HUDEP-2 (cell line): ENCODE measurements around the gene TPPP.

Source experiments
- DNase-seq, 76 experiments: peaks; one replicate each; lab custom pipeline; 2025; ENCODE audit not compliant: unreplicated experiment in 76 of 76; lab: John Stamatoyannopoulos, UW

TPPP gene

DNA sequence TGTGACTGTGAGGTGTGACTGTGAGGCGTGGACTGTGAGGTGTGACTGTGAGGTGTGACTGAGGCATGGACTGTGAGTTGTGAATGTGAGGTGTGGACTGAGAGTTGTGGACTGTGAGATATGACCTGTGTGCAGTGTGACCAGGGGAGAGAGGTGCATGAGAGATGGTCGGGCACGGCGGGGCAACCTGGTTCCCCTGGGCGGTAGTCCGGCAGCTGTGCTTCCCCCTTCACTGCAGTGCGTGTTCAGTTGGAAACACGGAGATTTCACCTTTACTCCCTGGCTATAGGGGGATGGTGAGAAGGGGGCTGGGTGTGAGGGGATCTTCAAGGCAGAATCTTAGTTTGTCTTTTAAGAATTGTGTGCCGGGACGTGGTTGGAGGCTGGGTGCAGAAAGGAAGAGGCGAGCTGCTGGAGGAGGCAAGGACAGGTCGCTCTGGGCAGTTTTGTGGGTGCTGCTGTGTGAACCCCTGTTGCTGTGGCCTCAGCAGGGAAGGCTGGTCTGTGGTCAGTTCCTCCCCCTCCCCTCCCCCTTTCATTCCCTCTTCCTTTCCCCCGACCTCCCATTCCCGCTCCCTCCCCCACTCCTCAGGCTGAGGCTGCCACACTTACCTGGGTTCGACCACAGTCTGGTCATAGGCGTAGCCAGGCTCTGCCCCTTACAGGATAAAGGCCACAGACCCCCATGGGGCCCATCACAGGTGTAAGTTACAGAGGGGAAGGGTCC, 41.7 kb downstream of the TPPP start:
- no peak for DNase-seq

DNA sequence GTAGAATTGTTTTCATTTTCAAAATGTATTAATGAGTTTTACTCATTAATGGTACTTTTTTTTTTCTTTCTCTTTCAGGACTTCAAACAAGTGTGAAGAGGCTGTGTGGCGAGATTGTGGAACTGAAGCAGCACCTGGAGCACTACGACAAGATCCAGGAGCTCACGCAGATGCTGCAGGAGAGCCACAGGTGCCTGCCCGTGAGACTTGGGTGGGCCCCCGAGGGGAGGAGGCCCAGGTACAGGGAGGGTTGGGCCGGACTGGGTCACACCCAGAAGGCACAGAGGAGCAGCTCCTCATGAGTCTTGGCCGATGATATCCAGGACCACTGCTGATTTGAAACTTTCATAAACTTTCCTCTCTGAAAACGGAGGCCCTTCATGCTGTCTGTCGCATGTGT, 45.4 kb downstream of the TPPP start:
- DNase-seq = no peak

DNA sequence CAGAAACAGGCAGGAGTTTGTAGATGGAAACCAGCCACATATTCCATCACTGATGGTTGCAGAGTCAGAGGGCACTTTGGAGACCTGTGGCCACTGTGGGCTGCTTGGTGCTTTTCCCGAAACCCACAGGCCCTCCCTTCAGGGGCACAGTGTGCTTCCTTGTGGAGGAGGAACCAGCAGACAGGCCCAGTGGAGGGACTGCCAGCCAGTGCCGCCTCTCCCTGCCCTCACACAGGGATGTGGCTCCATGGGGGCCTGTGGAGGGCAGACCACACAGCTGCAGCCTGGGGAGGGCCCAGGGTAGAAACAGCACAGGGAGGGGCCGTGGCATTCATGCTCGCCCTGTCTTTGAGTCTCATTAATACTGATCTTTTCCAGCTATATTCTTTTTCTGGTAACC, 45.8 kb downstream of the TPPP start:
- DNase-seq = no peak

DNA sequence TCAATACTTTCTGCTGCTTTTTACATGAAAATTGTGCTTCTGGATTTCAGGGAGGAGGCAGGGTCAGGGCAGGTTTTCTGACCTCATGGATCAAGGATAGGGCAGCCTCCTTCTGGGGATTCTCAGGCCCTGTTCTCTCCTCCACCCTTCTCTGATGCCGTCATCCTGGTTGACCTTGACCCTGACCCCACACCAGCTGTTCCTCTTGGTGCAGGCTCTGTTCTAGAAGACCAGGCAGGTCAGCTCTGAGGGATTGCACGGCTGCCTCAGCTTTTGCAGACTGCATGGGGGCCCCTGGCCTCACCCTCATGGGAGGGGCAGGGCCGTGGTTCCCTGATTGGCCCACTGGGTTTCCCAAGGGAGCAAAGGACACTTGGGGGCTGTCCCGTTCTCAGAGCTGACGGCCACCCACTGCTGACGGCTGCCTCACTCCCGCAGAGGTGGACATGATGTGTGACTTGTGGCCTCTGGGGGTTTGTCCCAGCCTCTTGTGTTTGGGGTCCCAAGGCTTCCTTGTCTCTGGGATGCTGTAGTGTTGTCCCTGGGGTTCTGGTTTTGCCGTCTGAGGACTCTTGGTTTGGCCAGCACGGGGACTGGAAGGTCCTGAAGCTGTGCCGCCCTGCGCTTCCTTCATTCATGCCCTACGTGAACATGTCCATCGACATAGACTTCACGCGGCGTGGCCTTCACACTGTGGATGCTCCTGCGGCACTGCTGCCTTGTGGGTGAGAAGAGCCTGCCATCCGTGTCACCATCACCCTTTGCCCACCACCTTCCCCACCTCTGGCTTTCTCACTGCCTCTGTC, 46.6 kb downstream of the TPPP start:
- DNase-seq = no peak

DNA sequence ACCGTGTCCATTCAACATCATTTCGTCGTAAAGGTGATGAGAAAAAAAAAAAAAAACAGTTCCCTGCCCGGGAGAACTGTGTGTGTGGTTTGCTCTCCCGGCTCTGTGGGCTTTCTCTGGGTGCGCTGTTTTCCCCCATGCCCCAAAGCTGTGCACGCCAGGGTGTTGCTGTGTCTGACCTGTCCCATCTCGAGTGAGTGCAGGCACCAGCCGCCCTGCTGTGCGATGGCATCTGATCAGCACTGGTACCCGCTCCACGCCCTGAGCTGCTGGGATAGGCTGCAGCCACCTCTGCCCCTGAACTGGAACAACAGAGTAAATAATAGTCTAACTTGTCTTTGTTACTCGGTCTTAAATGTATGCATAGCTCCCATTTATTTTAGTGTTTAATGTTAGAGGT, 47.7 kb downstream of the TPPP start:
- DNase-seq = no peak

DNA sequence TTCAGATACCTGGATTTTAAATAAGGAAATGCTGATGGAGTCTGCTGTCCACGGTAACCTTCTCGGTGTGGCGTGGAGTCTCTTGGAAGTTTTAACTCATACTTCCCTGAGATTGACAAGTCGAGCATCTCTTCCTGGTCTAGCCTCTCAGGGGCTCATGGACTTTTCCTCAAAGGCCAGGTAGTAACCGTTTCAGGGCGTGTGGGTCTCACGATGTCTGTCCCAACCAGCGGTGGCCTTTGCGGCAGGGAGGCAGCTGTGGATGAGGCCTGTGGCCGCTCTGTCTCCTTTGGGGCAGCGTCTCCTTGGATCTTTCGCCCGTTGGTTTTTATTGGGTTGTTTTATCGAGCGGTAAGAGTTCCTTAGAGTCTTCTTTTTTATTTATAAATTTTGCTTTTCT, 48.2 kb downstream of the TPPP start:
- no peak for DNase-seq

DNA sequence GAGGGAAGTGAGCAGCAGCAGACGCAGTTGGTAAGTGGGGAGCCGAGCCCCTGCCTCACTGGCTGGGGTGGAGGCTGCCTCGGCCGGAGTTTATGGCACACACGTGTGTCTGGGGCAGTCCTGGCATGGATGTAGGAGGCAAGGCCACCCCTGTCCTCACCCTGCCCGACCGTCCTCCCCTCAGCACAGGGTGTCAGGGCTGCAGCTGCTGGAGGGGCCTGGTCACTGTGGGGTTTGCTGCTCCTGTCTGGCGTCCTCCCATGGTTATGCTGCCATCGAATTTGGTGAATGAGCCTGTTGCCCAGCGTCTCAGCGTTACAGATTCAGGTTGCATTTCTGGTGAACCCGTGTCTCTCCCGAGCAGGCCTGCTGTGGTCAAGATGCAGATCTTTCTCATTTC, 48.6 kb downstream of the TPPP start:
- no peak for DNase-seq

DNA sequence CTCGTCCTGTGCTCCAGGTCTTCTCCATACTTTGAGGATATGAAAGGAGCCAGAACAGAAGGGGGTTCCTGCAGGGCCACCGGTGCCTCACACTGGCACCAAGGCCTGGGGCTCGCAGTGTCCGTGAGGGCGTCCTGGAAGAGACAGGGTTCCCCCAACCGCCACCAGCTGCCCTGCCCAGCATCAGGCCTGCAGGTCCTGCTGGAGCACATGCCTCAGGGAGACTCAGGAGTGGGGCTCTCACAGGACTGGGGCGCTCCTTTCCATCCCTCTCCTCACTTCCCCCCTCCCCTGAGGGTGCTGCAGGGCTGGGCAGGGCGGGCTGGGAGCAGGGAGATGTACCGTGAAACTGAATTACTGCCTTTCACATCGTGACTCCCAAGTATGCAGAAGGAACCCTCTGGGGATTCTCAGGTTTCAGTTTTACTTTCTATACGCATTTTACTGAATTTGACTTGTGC, 49.3 kb downstream of the TPPP start:
- DNase-seq = no peak

DNA sequence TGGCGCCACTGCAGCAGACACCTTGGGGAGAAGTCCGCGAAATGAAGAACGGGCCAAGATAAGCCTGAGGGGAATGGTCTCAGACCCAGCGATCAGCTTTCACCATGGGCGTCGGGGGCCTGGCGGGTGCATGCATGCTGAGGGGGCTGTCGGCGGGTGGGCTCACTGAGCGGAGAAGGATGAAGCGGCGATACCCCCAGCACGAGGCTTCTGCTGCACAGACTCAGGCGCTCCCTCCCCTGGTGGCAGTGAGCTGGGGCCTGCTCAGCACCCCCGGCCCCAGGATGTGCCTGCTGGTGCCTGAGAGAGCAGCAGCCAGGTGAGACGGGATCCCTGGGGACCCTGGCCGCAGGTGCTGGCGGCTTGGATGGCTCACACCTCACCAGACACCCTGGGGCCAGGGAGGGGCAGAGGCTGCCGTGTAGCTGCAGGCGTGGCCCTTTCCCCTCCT, 49.8 kb downstream of the TPPP start:
- no peak for DNase-seq

DNA sequence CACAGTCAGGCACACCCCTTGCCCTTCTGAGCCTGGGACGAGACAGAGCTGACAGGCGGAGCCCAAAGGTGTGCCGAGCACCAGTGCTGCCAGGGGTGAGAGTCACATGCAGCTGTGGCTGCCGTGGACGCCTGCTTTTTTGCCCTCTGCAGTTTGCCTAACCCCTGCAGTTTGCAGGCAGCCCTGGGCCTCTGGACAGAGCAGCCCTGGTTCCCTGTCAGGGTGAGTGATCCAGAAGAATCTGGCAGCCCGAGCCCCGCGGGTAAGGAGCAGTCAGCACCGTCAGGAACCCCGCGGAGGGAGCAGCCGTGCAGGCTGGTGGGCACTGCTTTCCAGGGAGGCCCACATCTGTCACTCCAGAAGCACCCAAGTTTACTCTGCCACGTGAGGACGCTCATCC, 50.7 kb downstream of the TPPP start:
- no peak for DNase-seq

DNA sequence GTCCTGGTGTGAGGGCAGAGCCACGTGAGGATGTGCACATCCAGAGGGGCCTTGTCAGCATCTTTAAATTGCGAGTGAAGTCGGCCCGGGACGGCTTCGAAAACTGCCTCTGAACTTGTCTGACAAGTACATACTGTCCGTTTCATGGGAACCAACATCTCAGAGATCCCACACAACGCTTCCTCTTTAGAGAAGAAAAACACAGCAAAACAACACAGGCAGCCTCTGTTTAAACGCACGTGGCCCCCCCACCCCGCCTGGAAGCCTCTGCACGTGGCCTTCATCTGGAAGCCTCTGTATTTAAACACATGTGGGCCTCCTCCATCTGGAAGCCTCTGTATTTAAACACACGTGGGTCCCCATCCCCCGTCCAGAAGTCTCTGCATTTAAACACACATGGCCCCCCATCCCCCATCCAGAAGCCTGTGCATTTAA, 51.8 kb downstream of the TPPP start:
- DNase-seq = no peak

DNA sequence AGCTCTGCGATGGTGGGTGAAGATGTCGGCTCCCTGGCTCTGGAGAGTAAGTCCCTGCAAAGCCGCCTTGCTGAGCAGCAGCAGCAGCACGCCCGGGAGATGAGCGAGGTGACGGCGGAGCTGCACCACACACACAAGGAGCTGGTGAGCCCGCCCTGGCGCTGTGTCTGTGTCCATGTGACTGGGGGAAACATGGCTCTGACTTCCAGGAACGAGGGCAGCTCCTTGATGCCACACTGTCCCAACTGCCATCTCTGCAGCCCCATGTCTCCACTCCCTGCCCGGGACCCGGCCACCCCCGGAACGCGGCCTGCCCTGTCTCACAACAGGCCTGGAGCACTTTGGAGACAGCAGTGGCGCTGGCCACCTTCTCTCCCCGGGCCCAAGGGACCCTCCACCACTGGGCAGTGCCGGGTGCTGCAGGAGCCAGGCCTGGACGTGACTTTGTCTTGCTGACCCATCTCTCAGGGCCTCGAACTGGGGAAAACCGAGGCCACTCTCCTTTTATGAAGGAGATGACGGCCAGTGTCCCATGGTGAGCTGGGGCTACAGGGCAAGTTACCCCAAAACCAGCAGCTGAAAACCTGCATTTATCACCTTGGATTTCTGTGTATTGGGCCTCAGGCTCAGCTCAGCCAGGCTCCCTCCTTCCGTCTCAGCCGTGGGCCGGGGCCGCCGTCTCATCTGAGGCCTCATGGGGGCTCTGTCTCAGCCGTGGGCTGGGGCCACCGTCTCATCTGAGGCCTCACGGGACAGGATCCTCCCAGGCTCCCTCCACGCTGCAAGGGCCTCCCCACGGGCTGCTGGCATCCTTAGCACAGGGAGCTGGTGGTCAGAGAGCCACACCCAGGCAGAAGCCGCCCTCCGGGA, 52.5 kb downstream of the TPPP start:
- no peak for DNase-seq

DNA sequence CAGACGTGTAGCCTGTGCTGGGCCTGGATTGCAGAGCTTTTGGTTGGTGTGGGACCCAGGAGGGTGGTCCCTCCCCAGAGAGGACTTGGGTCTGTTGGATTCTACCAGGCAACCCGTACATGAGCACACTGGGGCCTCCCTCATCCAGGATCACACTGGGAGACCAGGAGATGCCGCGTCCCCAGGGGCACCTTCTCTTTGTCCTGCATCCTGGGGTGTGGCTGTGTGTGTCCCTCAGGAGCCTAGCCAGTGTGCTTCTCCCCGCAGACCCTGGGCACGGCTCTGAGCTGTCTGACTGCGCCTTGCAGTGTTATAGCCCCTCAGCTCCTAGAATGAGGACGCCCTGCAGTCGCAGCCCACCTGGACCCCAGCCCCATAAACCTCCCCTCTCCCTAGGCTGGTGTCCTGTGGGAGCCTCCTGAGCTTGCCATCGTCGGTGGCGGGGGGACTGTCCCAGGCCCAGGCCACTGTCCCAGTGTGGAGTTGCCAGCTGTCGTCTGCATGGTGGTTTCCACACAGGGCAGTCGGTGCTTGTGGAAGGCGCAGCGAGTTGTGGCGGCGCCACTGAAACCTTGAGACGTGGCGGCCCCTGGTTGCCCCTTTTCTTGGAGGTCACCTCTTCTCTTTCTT, 53.5 kb downstream of the TPPP start:
- DNase-seq = no peak

DNA sequence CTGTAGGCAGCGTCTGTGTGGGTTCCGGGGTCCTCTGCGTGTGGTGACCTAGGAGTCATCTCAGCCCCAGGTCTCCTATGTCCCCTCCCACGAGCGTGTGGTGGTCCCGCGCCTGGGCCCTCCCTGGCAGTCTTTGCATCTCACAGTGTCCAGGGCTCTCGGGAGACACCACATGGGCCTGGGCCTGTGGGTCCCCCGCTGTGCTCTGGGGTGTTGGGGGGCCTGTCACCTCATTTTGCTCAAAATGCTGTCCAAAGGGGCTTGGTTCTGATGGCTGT, 54.0 kb downstream of the TPPP start:
- no peak for DNase-seq

DNA sequence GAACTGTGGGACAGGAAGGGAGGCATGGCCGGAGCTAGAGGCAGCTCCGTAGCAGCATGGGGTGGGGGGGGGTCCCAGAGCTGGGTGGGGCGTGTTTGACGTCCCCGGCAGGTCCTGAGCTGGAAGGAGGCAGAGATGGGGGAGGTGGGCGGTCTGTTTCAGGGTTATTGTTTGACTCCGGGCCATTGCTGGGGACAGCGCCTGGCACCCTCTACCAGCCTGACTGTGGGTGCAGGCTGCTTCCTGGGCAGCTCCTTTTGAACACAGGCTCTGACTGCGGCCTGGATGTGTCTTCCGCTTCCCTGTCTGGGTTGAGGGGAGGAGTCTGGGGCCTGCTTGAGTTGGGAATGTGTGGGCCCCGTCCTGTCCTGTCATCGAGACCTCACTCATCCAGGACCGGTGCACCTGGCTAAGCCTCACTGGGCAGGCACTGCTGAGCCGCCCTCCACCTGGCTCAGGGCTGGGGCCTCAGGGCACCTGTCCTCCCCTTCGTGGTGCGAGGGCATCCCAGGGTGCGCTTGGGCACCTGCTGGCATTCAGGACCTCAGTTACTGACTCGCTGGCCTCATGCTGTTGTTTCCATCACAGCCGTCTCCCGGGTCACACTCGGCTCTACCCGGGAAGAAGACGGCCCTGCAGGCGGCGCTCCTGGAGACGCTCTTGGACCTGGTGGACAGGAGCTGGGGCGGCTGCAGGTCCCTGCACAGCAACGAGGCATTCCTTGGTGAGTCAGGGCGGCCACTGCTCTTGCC, 54.5 kb downstream of the TPPP start:
- no peak for DNase-seq

DNA sequence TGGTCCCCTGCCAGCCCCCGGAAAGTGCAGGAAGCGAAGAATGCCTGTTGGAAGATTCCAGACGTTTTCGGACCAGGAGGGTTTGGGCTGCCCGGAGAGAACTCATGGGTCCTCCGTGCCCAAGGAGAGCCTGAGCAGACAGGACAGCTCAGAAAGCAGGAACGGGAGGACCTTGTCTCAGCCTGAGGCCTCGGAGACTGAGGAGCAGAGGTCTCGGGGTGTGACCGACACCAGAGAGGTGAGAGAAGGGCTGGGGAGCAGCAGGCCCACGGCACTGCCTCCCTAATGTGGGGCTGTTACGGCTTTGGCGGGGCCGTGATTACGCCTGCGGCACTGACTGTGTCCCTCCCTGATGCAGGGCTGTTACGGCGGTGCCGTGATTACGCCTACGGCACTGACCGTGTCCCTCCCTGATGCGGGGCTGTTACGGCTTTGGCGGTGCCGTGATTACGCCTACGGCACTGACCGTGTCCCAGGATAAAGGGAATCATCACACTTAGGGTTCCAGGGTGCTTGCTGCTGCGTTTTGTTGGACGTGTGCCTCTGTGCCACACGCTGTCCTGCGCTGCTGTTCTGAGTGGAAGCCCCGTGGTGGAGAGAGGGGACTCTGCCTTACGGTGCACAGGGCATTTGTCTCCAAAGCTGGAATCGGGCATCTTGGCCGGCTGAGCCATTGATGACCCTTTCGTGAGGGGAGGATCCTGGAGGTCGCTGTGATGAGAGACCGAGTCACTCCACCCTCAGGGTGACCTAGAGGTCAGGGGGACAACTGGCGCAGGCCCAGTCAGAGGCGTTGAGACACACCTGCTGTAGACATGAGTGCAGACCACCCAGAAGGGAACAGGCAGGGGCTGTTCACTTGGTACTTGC, 55.3 kb downstream of the TPPP start:
- DNase-seq = no peak

DNA sequence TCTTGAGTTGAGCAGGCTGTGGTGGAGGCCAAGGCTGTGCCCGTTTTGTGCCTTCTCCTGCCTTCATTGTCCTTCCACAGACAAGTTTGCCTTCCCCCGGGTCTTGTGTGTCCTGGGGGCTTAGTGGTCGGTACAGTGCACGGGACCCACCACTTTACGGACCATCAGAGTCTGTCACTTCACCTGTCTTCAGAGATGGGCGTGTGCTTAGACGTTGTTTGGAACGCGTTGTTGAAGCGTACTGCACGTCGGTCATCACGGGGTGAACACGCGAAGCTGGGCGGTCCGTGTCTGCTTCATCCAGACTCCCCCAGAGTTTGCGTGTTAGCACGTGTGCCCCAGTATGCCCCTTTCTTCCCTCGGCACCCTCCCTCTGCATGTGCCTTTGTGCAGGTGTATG, 56.2 kb downstream of the TPPP start:
- DNase-seq = no peak

DNA sequence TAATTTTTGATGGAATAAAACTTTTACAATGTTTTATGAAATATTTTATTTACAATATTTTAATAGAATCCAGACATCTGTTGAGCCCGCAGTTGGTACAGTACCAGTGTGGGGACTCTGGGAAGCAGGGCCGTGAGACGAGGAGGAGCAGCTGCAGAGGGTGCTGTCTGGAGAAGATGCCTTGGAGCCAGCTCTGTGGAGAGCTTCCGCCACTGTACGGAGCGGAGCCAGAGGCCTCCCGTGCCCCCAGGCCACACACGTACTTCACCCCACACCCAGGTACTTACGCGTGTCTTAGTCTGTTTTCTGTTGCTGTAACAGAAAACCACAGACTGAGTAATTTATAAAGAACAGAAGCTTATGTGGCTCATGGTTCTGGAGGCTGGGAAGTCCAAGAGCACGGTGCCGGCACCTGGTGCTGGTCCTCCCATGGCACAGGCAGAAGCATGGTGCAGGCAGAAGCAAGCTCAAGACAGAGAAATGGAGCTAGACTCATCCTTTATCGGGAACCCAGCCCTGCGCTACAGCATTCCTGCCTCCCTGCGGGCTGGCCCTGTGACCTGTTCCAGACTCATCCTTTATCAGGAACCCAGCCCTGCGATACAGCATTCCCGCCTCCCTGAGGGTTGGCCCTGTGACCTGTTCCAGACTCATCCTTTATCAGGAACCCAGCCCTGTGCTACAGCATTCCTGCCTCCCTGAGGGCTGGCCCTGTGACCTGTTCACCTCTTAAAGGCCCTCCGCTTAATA, 57.7 kb downstream of the TPPP start:
- no peak for DNase-seq

DNA sequence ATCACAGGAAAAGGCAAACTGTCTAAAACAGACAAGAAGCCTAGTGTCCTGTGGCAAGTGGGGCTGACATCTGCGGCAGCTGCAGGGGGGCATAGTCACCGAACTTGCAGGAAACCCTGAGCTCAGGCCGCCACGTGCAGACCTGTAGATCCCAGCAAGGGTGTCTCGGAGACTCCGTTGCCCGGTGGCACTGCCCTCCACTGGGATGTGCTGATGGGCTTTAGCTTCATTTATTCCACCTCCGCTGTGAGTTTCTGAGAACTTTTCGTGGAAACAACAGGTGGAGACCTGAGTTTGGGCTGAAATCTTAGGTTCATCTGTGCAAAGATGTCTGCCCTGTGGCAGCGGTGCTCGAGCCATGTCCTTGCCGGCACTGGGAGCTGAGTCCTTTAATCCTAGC, 59.0 kb downstream of the TPPP start:
- no peak for DNase-seq
